NCI-H2029 treated with DMSO at 0.1 percent for 48 hours (cell line): ENCODE results near the gene PIAS4.
"Not testable (repeated sequence)": the region's sequence is repeated elsewhere in the genome, so short reads cannot be mapped to it uniquely, and the experiment has no call there.

Experiments used
- DNase-seq: peaks from one replicate; lab custom pipeline; 2025; lab: John Stamatoyannopoulos, UW

PIAS4 gene

GRCh38 chr19:3998667-3999412 lies 8.7 kb upstream of the PIAS4 start:
- DNase-seq, result not testable (repeated sequence)

GRCh38 chr19:4000798-4001197 lies 6.7 kb upstream of the PIAS4 start:
- not testable (repeated sequence) for DNase-seq

- DNase-seq, result not testable (repeated sequence)
These were observed 2.1 kb upstream of the PIAS4 start for GRCh38 chr19:4005436-4005835.

GRCh38 chr19:4007836-4008539 lies 452 bp downstream of the PIAS4 start:
- DNase-seq, result no peak

GRCh38 chr19:4009990-4010807 lies 2.7 kb downstream of the PIAS4 start:
- no peak for DNase-seq

- no peak for DNase-seq
These were observed 3.2 kb downstream of the PIAS4 start for GRCh38 chr19:4010808-4011110.

GRCh38 chr19:4011430-4011829 lies 3.9 kb downstream of the PIAS4 start:
- not testable (repeated sequence) for DNase-seq

GRCh38 chr19:4012092-4012974 lies 4.8 kb downstream of the PIAS4 start:
- peak; percentile 64 for DNase-seq

- no peak for DNase-seq
These were observed 5.6 kb downstream of the PIAS4 start for GRCh38 chr19:4012975-4013634.

GRCh38 chr19:4013886-4014540 lies 6.5 kb downstream of the PIAS4 start:
- DNase-seq, result no peak

GRCh38 chr19:4014541-4015491 lies 7.3 kb downstream of the PIAS4 start:
- DNase-seq, result no peak

- no peak for DNase-seq
These were observed 8.3 kb downstream of the PIAS4 start for GRCh38 chr19:4015705-4016402.

- no peak for DNase-seq
These were observed 8.9 kb downstream of the PIAS4 start for GRCh38 chr19:4016486-4016885.

GRCh38 chr19:4016903-4017638 lies 9.5 kb downstream of the PIAS4 start:
- no peak for DNase-seq

GRCh38 chr19:4018140-4018613 lies 10.6 kb downstream of the PIAS4 start:
- no peak for DNase-seq

GRCh38 chr19:4018775-4019504 lies 11.4 kb downstream of the PIAS4 start:
- no peak for DNase-seq

GRCh38 chr19:4019578-4019977 lies 12.0 kb downstream of the PIAS4 start:
- DNase-seq, result no peak
